ENCODE data around the gene LMF1.

The LMF1 gene

GRCh38 chr16:938136-938535 is 32.6 kb downstream of the LMF1 start:
- Histone ChIP-seq H3K27ac (no peak overlapping the region), H3K9ac (no peak overlapping the region), H3K4me3 (no peak overlapping the region), H3K36me3 (peaks cover 19 to 46% (median 34%) of the 10 kb centered on the region in 11 experiments), H3K4me1 (peaks cover 0 to 19% (median 12%) of the 10 kb centered on the region in 10 experiments; a peak in 17 of 20 replicates), H3K4me2 (peak overlapping the region in 2 of 11 experiments; percentile 12 to 13; a peak in 2 of 22 replicates), H3K27me3 (no peaks in the 10 kb centered on the region), H3K9me3 (replicated peaks in 1 of 11) (peaks cover 23 to 34% (median 31%) of the 10 kb centered on the region in 11 experiments), H4K20me1 (peaks cover 0 to 37% (median 0%) of the 10 kb centered on the region in 11 experiments; a peak in 4 of 22 replicates)
- TF ChIP-seq Cebpa-rat (IDR thresholded peaks at IDR 0.05): no peak

- peaks cover 18 to 30% (median 27%) of the 10 kb centered on the region in 11 experiments for H3K9me3 ChIP-seq (replicated peaks in 1 of 11)
- H3K4me1 ChIP-seq: peaks cover 0 to 19% (median 12%) of the 10 kb centered on the region in 10 experiments; a peak in 17 of 20 replicates
- H3K4me3 ChIP-seq: no peak overlapping the region
- no peak overlapping the region for H3K27ac ChIP-seq
- peaks cover 17 to 48% (median 33%) of the 10 kb centered on the region in 11 experiments for H3K36me3 ChIP-seq
- peak overlapping the region in 2 of 11 experiments; percentile 12 to 13; a peak in 2 of 22 replicates for H3K4me2 ChIP-seq
- H3K27me3 ChIP-seq: no peaks in the 10 kb centered on the region
- TF ChIP-seq Cebpa-rat (IDR thresholded peaks at IDR 0.05): no peak
- peaks cover 0 to 39% (median 0%) of the 10 kb centered on the region in 11 experiments; a peak in 4 of 22 replicates for H4K20me1 ChIP-seq
- H3K9ac ChIP-seq: no peak overlapping the region
Observed at GRCh38 chr16:937723-938122, 33.1 kb downstream of the LMF1 start.

DNA sequence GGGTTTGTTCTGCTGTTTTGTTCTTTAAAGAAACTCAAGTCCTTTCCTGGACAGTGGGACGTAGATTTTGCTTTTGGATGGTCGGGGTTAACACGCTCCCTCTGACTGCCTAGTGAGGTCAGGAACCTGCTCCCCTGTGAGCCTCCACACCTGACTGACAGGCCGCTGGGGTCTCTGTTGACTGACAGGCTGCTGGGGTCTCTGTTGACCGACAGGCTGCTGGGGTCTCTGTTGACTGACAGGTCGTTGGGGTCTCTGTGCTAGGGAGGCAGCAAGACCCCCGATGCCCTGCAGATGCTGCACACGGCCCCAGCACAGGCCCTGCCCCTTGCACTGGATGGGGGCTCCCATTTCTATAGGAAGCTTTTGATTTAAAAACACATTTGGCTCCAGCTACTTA is 33.5 kb downstream of the LMF1 start:
- H3K27me3 ChIP-seq: no peaks in the 10 kb centered on the region
- peaks cover 0 to 39% (median 0%) of the 10 kb centered on the region in 11 experiments; a peak in 4 of 22 replicates for H4K20me1 ChIP-seq
- no peak overlapping the region for H3K4me3 ChIP-seq
- H3K9me3 ChIP-seq (replicated peaks in 1 of 11): peaks cover 14 to 26% (median 23%) of the 10 kb centered on the region in 11 experiments
- TF ChIP-seq Cebpa-rat (IDR thresholded peaks at IDR 0.05): no peak
- no peak overlapping the region for H3K27ac ChIP-seq
- peaks cover 0 to 19% (median 12%) of the 10 kb centered on the region in 10 experiments; a peak in 17 of 20 replicates for H3K4me1 ChIP-seq
- H3K4me2 ChIP-seq: no peak overlapping the region
- H3K9ac ChIP-seq: no peak overlapping the region
- H3K36me3 ChIP-seq: peaks cover 13 to 45% (median 29%) of the 10 kb centered on the region in 11 experiments

DNA sequence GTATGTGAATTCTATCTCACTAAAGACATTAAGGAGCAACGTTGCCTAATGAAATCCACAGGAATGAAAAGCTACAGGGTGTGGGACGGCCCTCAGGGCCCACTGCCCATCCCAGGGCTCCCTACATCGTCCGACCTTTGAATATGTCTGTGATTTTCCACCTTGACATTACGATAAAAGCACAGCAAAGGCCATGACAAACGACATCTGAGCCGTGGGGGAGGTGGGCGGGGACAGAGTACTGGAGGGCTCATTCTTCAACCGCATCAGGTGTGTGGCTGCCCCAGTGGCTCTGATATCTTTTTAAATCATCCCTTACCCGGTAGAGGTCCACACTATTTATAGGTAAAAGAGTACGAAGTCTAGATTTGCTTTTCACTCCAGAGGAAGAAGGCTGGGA is 35.1 kb downstream of the LMF1 start:
- Histone ChIP-seq H3K4me3 (no peak overlapping the region), H3K4me2 (no peak overlapping the region), H4K20me1 (peaks cover 0 to 39% (median 0%) of the 10 kb centered on the region in 11 experiments; a peak in 4 of 22 replicates), H3K9ac (no peak overlapping the region), H3K27ac (no peak overlapping the region), H3K36me3 (peaks cover 0 to 42% (median 18%) of the 10 kb centered on the region in 11 experiments; a peak in 14 of 22 replicates), H3K4me1 (peaks cover 0 to 25% (median 18%) of the 10 kb centered on the region in 10 experiments; a peak in 17 of 20 replicates), H3K9me3 (replicated peaks in 1 of 11) (peaks cover 0 to 10% (median 7%) of the 10 kb centered on the region in 11 experiments; a peak in 19 of 22 replicates), H3K27me3 (no peaks in the 10 kb centered on the region)
- TF ChIP-seq Cebpa-rat (IDR thresholded peaks at IDR 0.05): no peak

GRCh38 chr16:934178-934577 is 36.6 kb downstream of the LMF1 start:
- Histone ChIP-seq H3K27ac (no peak overlapping the region), H3K36me3 (peaks cover 0 to 43% (median 23%) of the 10 kb centered on the region in 11 experiments; a peak in 15 of 22 replicates), H3K4me2 (no peak overlapping the region), H3K27me3 (no peaks in the 10 kb centered on the region), H3K4me3 (no peak overlapping the region), H4K20me1 (peaks cover 0 to 36% (median 0%) of the 10 kb centered on the region in 11 experiments; a peak in 4 of 22 replicates), H3K9ac (no peak overlapping the region), H3K4me1 (peaks cover 0 to 18% (median 9%) of the 10 kb centered on the region in 10 experiments; a peak in 13 of 20 replicates), H3K9me3 (replicated peaks in 1 of 11) (no peaks in the 10 kb centered on the region)
- TF ChIP-seq Cebpa-rat (IDR thresholded peaks at IDR 0.05): no peak

GRCh38 chr16:933581-933980 is 37.2 kb downstream of the LMF1 start:
- Histone ChIP-seq H3K9ac (no peak overlapping the region), H3K27me3 (no peaks in the 10 kb centered on the region), H3K4me1 (peaks cover 0 to 18% (median 9%) of the 10 kb centered on the region in 10 experiments; a peak in 13 of 20 replicates), H4K20me1 (peaks cover 0 to 31% (median 0%) of the 10 kb centered on the region in 11 experiments; a peak in 4 of 22 replicates), H3K27ac (no peak overlapping the region), H3K36me3 (peaks cover 0 to 45% (median 24%) of the 10 kb centered on the region in 11 experiments; a peak in 15 of 22 replicates), H3K4me3 (no peak overlapping the region), H3K4me2 (no peak overlapping the region), H3K9me3 (replicated peaks in 1 of 11) (no peaks in the 10 kb centered on the region)
- TF ChIP-seq Cebpa-rat (IDR thresholded peaks at IDR 0.05): no peak

DNA sequence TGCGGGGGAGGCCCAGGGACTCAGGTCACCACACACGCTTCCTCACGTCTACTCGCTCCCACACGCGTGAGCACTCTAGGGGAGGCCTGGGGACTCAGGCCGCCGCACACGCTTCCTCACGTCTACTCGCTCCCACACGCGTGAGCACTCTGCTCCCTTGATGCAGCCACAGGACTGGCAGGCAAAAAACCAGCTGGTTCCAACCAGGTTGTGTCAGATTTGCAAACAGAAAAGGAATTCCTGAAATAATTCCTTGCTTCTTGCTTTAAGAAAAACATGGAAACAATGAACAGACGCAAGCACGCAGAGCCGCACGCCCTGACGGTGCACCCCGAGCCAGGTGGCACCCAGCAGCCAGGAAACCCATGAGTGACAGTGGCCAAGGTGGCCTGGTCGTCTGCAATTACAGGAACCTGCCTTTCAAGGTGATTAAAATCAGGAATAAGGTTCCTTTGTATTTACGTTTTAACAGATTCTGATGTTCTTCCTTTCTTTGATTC is 37.9 kb downstream of the LMF1 start:
- Histone ChIP-seq H3K9ac (no peak overlapping the region), H3K27ac (no peak overlapping the region), H4K20me1 (peaks cover 0 to 34% (median 0%) of the 10 kb centered on the region in 11 experiments; a peak in 5 of 22 replicates), H3K4me3 (no peak overlapping the region), H3K36me3 (peaks cover 0 to 45% (median 24%) of the 10 kb centered on the region in 11 experiments; a peak in 15 of 22 replicates), H3K27me3 (no peaks in the 10 kb centered on the region), H3K9me3 (replicated peaks in 1 of 11) (no peaks in the 10 kb centered on the region), H3K4me1 (peaks cover 0 to 21% (median 10%) of the 10 kb centered on the region in 10 experiments; a peak in 13 of 20 replicates), H3K4me2 (no peak overlapping the region)
- TF ChIP-seq Cebpa-rat (IDR thresholded peaks at IDR 0.05): no peak

GRCh38 chr16:931626-932500 is 38.9 kb downstream of the LMF1 start:
- Histone ChIP-seq H3K4me2 (peak overlapping the region in 5 of 11 experiments; percentile 32 to 60 (median 45); a peak in 10 of 22 replicates), H3K4me3 (no peak overlapping the region), H4K20me1 (peaks cover 0 to 35% (median 3%) of the 10 kb centered on the region in 11 experiments; a peak in 6 of 22 replicates), H3K27me3 (no peaks in the 10 kb centered on the region), H3K9ac (0 out of 22 replicates have a peak overlapping the region, but pooled peaks of 1 of the 11 experiments have one; percentile 18), H3K27ac (no peak overlapping the region), H3K9me3 (replicated peaks in 1 of 11) (no peaks in the 10 kb centered on the region), H3K36me3 (peaks cover 0 to 45% (median 24%) of the 10 kb centered on the region in 11 experiments; a peak in 15 of 22 replicates), H3K4me1 (peaks cover 0 to 25% (median 10%) of the 10 kb centered on the region in 10 experiments; a peak in 13 of 20 replicates)
- TF ChIP-seq Cebpa-rat (IDR thresholded peaks at IDR 0.05): no peak
